Thyroid gland (tissue), 4 donors: ENCODE data around the gene PCSK7.
A peak's percentile ranks its signal among the peaks of the same experiment; 100 is the strongest.

Experiments used
- POLR2A ChIP-seq, 2 donors: fragments of 450-650 bp; IDR thresholded peaks; one replicate each; pipeline ENCODE4 v1.6.1; 2017; ENCODE audit warnings: antibody characterized with exemption in 2 of 2, mild to moderate bottlenecking in 2 of 2, moderate library complexity in 1 of 2
- TF ChIP-seq, protein P1 (sequence below), 6 experiments: fragments of 200-600 bp in 3 of 6; fragments of 450-650 bp in 3 of 6; sonication (generic) in 3 of 6; IDR thresholded peaks; one replicate each; pipeline ENCODE4 v1.5.1; 2016 to 2019; ENCODE audit warnings: antibody characterized with exemption in 6 of 6, mild to moderate bottlenecking in 2 of 6, inconsistent platforms in 1 of 6, moderate library complexity in 1 of 6

DNA sequence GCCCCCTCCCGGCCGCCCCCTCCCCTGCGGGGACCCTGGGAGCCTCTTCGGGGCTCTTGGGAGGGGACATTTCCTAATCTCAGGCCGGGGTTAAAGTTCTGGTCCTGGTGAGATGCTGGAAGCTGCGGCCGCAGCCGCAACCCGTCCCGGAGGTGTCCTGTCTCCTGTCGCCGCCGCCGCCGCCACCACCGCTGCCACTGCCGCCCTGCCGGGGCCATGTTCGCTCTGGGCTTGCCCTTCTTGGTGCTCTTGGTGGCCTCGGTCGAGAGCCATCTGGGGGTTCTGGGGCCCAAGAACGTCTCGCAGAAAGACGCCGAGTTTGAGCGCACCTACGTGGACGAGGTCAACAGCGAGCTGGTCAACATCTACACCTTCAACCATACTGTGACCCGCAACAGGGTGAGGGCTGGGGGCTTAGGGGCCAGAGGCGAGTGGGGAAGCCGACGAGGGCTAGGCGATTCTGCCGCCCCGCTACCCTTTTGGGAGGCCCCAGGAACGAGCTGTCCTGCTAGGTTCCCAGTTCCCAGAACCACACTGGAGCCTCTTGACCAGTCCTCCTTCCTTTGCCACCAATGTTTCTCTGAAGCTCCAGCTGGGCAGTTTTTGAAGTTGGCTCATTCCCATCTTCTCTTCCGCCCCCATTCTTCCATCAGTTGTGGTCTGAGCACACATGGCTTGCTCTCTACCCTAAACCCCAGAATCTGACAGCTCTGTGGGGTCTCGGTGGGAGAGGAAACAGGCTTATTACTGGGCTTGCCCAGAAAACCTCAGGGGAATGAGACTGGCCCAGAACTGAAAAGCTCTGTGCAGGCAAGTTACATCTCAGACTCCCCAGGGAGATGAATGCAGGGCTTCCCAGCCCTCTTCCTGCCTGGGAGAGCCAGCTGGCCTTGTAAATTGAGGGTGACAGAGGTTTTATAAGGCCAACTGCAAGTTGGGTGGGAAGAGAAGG, 52.5 kb downstream of the PCSK7 start:
- TF ChIP-seq, protein P1, sequence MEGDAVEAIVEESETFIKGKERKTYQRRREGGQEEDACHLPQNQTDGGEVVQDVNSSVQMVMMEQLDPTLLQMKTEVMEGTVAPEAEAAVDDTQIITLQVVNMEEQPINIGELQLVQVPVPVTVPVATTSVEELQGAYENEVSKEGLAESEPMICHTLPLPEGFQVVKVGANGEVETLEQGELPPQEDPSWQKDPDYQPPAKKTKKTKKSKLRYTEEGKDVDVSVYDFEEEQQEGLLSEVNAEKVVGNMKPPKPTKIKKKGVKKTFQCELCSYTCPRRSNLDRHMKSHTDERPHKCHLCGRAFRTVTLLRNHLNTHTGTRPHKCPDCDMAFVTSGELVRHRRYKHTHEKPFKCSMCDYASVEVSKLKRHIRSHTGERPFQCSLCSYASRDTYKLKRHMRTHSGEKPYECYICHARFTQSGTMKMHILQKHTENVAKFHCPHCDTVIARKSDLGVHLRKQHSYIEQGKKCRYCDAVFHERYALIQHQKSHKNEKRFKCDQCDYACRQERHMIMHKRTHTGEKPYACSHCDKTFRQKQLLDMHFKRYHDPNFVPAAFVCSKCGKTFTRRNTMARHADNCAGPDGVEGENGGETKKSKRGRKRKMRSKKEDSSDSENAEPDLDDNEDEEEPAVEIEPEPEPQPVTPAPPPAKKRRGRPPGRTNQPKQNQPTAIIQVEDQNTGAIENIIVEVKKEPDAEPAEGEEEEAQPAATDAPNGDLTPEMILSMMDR (IDR thresholded peaks at IDR 0.05): no peak
- peak in 1 of 2 donors; percentile 31 for TF ChIP-seq POLR2A (IDR thresholded peaks at IDR 0.05)
